Activated naive CD8-positive, alpha-beta T cell treated with anti-CD3 and anti-CD28 coated beads, Interleukin-2, amount 50 U/mL, for 16 hours (primary cell): ENCODE measurements around the gene RAPGEF6.
"Not testable (repeated sequence)": the region's sequence is repeated elsewhere in the genome, so short reads cannot be mapped to it uniquely, and the experiment has no call there.

Source experiments
- DNase-seq: peaks from one replicate; pipeline ENCODE4 v3.0.0-alpha.2; 2020; ENCODE audit warnings: low read depth, low spot score

The RAPGEF6 gene

DNA sequence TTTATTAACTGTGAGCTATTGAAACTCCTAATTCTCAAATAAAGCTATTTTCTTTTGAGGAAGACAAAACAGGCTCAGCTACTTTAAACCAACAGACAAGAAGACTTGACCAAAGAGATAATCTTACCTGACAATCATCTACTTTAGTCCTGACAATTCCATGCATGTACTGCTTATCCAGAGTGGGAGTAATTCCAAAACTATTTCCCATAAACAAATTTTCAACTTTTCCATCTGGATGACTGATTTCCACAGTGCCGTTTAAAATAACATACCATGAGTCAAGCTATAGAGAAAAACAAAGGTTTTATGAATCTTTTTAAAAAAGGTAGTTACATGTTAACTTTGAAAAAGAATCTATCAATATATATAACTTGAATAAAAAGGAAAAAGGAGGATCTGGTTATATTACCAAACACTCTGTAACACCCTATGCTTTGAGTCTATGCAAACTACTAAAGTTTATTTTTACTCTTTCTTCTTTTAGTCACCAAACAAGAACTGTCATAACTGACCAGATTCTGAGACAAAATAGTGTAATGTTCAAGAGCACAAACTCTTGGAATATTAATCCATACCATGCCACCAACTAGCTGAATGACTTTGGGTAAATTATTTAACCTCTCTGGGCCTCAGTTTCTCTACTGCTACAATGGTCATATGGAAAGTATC is 129.7 kb downstream of the RAPGEF6 start:
- DNase-seq, result no peak

DNA sequence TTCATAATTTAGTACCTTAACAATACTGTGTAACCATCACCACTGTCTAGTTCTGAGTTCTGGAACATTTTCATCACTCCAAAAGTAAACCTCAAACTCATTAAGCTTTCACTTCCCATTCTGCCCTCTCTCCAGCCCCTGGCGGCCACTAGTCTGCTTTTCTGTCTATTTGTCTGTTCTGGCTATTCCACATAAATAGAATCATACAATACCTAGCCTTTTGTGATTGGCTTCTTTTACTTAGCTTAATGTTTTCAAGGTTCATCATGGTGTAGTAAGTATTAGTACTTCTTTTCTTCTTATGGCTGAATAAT is 138.7 kb downstream of the RAPGEF6 start:
- no peak for DNase-seq

DNA sequence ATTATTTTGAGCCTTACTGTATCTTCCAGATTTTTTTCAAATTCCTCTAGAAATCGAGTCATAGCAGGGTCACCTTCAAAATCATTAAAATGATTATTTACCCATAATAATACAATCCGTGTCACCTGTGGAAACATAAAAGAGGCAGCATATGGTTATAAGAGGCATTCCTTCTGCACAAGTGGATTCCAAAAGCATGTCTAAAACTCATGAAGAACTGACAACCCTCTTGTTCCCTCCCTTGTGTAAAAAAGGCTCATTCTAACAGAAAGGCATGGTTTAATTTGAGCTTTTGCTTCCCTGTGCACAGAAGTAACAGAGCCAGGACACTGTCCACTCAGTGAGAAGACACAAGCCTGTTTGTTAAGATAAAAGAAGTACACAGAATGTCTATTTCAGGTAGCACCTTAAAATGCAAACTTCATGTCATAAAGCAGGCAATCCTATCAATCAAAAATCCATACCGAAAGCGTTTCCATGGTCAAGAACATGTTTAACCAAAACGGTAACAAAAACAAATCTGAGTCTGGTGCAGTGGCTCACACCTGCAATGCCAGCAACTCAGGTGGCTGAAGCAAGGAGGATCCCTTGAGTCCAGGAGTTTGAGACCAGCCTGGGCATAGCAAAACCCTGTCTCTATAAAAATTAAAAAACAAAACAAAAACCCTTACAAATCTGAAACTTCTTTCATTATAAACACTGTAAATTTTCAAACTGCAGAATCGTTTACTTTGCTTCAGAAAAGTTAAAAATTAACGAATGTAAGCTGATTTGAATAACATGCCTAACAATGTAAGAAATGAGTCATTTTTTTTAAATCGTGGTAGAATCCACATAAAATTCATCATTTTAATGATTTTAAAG is 139.3 kb downstream of the RAPGEF6 start:
- no peak for DNase-seq

DNA sequence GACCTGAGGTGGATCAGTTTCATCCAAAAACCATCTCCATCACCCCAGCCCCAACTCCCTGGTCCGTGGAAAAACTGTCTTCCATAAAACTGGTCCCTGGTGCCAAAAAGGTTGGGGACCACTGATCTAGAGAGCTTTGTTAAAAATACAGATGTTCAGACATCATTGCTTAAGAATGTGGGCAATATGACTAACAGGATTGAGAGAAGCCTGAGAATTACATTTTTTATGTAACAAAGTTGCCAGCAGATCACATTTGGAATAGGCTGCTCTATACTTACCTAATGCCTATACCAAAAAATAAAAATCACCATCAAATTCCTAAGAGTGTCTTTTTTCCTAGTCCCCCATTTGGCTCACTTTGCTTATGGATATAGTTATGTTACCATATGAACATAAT is 143.3 kb downstream of the RAPGEF6 start:
- DNase-seq, result no peak

DNA sequence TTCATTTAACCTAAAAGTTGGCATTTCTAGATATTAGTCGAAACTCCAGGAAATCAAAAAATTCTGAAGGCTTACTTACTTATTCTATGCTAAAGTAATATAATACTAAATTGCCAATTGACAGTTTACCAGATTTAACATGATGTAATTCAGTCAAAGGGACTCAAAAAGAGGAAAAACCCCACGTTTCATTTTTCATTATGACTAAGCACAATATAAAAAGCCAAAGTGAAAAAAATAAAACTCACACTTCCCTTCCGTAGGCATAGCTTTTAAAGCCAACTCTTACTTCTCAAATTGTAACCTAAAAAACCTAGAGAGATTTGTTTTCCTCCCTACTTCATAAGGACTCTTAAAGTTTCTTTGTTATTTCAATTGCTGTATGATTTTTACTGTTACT is 146.6 kb downstream of the RAPGEF6 start:
- DNase-seq, result no peak

DNA sequence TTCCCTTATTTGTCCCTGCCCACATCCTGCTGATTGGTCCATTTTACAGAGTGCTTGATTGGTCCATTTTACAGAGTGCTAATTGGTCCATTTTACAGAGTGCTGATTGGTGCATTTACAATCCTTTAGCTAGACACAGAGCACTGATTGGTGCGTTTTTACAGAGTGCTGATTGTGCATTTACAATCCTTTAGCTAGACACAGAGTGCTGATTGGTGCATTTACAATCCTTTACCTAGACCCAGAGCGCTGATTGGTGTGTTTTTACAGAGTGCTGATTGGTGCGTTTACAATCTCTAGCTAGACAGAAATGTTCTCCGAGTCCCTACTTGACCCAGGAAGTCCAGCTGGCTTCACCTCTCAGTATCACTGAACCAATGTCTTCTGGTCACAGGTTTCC is 147.7 kb downstream of the RAPGEF6 start:
- DNase-seq, result not testable (repeated sequence)

DNA sequence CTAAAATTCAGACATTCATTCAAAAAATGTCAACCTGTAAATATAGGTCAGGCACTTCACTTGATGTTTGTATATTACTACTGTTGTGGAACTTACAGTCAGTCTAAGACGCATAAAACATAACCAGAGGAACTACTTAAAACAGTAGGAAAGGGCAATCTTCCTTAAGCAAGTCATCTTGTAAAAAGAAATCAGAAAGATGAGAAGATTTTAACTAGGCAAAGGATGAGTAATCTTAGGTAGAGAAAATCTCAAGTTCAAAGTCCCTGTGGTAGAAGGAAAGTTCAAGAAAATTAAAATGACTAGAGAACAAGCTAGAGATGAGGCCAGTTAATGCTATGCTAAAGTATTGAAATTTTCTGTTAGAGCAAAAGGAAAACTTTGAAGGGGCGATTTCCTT is 152.4 kb downstream of the RAPGEF6 start:
- no peak for DNase-seq

DNA sequence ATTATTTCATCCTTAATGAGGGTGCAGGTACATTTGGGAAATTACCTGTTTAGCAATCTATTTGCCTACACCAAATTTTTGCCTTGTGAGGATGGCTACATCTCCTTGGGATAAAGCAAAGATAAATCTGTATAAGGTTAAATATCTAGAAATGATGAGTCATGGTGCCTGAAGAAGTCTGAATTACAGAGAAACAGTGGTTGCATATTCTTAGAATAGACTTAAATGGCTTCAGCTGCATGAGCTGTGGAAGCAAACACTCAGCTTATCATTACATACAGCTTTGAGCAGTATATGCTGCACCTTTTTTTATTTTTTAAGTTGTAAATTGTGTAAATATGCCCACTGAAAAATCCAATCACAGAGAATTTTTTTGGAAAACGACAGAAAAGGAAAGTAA is 153.5 kb downstream of the RAPGEF6 start:
- DNase-seq, result no peak

DNA sequence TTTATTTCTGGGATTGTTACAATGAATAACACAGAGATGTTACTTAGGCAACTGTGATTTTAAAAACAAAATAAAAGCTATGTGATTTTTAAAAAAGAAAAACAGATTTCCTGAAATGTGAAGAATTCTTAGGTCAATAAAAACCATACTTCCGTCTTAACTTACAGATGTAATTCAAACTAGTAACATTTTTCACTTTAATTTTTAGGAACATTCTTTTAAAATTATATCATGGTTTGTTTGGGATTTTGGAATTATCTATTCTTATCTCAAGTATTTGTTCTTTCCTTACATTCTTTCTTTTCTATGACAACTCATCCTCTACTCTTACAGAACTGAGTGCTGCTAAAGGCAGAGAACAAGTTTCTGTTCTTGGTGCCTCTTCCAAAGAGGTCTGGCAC is 159.5 kb downstream of the RAPGEF6 start:
- DNase-seq, result no peak

DNA sequence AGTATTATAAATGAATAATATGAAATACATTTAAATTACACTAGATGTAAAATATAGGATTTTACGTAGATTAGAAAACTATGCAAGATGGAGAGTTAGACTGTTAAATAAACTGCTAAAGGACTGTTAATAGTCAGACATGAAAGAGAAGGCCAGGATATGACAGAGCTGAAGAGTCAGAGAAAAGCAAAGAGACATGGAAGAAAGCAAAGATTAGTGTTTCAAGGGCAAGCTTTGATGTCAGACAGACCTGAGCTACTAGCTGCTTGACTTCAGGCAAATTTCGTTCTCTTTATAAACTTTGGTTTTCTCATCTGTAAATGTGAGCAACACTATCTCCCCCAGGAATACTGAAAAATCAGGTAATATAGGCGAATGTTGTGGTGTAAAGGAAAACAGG is 161.3 kb downstream of the RAPGEF6 start:
- DNase-seq, result no peak

DNA sequence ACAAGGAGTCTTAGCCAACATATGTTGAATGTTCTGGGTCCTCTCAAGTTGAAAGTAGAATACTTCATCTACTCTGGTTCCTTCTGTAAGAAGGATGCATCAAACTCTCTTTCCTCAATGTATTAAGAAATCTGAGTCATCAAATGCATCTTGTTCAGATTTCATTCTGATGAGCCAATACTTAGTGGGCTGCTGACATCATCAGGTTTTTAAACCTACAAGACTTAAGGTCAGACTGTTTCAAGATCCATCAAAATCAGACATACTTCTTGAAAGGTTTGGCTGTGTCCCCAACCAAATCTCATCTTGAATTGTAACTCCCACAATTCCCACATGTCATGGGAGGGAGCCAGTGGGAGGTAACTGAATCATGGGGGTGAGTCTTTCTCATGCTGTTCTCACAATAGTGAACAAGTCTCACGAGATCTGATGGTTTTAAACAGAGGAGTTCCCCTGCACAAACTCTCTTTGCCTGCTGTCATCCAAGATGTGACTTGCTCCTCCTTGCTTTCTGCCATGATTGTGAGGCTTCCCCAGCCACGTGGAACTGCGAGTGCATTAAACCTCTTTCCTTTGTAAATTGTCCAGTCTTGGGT is 168.8 kb downstream of the RAPGEF6 start:
- no peak for DNase-seq

DNA sequence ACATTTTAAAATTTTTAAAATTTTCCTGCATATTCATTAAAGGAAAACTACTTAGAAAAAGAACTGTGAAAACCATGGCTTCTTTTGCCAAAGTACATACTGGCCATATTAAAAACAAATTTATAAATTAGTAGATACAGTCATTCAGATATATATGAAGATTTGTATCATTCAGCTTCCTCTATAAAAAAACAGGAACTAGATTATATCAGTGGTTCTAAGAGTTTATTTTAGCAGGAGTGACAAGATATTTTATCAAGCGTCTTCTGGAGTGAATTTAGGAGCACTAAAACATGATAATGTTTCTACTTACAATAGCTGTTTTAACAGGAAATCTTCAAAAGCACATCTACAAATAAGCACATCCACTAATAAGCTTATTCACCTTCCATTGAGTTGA is 171.4 kb downstream of the RAPGEF6 start:
- DNase-seq, result no peak

DNA sequence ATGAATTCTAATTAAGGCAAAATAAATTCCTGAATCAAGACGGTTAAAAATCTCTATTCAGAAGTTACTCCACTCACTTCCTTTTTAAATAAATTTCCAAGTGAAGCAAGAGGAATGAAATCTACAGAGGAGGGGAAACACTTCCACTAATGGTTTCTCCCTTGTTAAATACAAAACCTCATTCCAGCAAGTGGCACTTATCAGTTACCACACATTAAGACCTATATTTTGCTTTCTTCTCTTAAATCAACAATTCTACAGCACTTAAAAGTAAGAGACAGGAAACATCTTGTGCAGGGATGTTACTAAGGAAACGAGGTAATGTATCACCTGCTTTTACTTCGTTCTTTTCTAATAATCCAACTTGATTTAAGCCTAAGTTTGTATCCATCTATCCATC is 172.6 kb downstream of the RAPGEF6 start:
- DNase-seq, result no peak

DNA sequence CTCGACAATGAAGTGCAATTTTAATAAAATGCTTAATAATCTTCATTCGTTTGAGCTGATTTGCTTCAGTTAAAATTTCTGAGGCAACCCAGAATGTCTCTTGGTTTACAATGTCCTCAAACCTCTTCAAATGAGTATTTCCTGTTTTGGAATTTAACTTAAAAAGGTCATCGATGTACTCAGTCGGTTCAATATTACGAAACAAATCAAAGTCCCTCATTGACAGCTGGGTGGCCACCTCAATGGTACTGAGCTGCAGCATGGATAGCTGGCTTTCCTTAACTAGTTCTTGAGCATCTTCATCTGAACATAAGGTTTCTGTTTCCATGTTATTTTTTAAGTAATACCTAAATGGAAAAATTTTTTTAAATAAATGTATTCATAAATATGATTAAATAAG is 173.3 kb downstream of the RAPGEF6 start:
- DNase-seq, result no peak

DNA sequence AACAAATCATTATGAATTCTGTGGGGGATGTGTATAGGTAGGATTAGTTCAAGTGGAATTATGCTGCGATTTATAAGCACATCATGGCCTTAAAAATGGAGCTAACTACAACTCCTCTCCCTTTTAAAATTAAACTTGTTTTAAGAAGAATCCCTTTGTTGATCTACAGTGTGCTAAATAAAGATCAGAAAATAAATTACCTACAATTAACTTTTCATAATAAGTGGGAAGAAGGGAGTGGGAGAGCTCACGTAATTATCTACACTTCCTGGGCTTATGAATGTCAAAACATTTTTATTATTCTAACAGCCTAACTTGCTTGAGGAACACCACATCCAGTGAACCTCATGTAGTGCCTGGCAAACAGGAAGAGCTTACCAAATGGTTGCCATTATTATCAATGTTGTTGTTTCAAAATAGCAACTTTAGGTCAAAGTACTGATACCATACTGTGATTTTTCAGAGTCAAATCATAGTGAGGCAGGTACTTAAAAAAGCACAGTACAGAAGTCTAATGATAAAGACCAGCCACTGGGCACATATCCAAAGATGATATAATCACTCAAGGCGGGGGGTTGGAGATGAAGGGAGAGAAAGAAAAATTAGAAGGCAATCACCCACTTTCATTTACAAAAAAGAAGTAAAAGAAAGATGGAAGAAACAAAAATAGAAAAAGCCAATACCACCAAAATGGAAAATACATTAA is 174.0 kb downstream of the RAPGEF6 start:
- DNase-seq, result no peak

DNA sequence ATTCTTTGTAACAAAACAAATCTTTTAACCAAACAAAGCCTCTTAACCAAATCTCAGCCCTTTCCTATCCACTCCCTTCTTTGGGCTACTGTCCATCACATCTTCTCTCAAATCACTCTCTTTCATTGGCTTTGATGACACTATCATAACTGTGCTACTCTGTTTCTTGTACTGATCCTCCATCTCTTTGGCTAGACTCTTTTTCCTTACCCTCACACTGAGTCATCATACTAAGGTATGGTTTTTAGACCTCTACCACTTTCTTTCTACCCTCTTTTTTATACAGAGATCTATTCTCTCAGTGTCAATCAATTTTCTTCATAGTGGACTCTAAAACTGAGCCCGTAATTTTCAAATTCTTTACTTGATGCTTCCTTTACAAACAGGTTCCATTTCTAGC is 174.9 kb downstream of the RAPGEF6 start:
- DNase-seq, result no peak

DNA sequence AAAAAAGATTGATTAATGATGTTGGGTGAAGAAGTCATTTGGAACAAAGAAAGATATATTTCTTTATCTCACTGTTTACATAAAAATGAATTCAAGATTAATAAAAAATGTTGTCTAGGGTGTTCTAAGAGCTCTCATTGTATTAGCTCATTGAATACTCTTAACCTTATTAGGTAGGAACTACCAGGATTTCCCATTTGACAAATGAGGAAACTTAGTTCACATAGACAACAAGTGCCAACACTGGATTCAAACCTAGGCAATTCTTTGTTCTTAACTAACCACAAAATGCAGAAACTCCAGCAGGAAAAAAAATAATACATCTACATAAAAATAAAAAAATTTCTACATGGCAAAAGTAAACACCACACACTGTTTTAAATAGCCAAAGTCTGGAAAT is 175.8 kb downstream of the RAPGEF6 start:
- DNase-seq, result no peak

DNA sequence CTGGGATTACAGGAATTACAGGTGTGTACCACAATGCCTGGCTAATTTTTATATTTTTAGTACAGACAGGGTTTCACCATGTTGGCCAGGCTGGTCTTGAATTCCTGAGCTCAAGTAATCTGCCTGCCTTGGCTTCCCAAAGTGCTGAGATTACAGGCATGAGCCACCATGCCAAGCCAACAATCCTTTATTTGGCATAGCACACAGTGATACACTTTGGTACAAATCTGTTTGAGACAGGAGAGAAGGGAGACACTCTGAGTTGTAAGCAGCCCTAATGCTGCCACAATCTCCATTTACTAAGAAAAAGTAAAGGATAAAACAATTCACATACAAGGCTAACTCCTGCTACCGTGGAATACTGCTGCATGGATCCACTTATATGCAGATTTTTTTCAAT is 177.8 kb downstream of the RAPGEF6 start:
- no peak for DNase-seq

DNA sequence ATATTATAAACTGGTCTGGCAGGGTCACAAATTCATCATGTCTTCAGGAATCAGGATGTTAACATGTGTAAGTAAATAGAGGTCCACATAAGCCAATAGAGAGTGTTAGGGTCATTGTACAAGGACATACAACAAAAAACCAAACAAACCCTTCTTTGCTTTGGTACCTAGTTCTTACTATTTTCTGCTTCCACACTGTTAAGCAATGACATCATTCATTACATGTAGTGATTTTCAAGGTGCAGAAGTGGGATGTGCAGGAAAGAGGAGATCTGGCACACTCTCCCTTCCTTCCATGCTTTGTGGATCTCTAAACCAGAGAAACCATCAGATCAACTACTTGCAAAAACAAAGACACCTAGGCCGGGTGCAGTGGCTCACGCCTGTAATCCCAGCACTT is 184.1 kb downstream of the RAPGEF6 start:
- DNase-seq, result no peak

DNA sequence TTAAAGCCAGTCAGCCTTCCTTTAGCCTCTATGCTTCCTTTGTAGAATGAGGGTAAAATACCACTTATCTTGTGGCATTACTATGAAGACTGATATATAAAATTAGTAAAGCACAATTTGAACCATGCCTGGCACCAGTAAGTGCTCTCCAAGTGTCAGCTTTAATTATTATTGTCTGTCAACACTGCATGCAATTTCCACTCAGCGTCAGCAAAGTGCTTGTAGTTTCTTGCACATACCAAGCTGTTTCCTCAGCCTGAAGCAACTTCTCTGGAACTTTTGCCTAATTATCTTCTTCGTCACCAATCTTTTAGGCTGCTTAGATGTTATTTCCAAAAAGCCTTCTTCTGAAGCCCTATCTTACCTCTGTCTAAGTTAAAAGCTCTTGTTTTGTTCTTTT is 193.8 kb downstream of the RAPGEF6 start:
- DNase-seq, result no peak

DNA sequence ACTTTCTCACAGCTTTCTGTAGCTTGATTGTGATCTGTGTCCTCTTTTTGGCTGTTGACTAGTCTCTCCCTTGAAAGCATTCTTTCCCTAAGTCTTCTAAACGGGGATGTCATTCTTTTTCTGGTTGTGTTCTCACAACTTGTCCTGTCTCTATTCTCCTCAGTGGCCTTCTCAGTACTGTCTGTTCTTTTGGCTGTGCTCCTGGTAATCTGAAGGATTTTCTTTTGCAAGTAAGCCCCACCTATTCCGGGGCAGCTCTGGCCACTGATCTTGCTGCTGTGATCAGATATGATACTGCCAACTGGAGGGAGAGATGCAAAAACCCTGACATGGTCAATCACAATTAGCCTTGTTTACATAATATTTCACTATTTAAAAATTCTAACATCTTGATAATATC is 198.9 kb downstream of the RAPGEF6 start:
- DNase-seq, result no peak

DNA sequence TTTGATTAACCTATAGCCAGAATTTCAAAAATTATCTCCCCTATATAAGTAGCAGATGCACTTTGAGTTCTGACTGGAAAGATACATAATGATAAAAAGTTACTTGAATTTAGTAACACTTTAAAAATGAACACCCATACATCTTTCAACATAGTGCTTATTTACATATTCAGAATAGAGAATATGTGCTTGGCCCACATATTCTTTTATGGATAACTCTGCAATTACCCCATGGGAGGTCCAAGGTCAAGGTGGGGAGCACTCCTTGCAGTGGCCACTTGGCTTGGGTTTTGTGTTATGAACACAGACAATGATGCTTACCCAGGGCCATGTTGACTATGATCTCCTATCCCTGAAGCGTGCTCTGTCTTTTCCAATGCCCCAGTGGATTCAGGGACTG is 201.9 kb downstream of the RAPGEF6 start:
- DNase-seq, result no peak

DNA sequence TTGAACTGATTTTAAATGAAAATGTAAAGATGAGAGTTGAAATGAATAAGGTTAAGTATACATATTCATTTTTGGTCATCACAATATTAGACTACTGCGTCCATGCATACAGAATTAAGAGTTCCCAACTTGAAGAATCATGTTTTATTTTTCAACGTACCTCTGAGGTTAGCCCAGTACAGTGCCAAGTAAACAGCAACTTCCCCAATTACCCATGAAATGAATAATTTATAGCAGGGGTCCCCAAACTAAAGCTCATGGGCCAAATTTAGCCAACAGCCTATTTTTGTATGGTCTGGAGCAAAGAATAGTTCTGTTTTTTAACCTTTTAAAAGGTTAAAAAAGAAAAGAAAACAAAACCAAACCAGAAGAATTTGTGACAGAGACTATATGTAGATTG is 203.2 kb downstream of the RAPGEF6 start:
- no peak for DNase-seq
